Gastrocnemius medialis (tissue), 4 donors: Measurements from ENCODE around the gene NPAS3. TPM values are rescaled to one million over a fixed set of nuclear protein-coding genes. Genes with fewer than 3 reads are reported as not detected.

Experiments used
- ATAC-seq, 2 donors: fragments of 150-250 bp; one replicate each; pipeline ENCODE4 v1.9.1; 2016
- DNase-seq, 2 donors: peaks; one replicate each; pipeline ENCODE4 v3.0.0-alpha.2; 2019
- H3K27ac ChIP-seq, 4 donors: fragments of 200-600 bp; sonication (generic); 1 replicate in 1 of 4; 2 replicates in 3 of 4; pipeline ENCODE4 v1.5.1; 2016 to 2018; ENCODE audit warnings: mild to moderate bottlenecking in 2 of 4, moderate library complexity in 1 of 4
- H3K27me3 ChIP-seq, 3 donors: fragments of 200-600 bp; sonication (generic) in 2 of 3; 1 replicate in 1 of 3; 2 replicates in 2 of 3; pipeline versions ENCODE4 v1.5.1 to v1.6.0; 2016 to 2019; ENCODE audit warnings: mild to moderate bottlenecking in 1 of 3, moderate library complexity in 1 of 3
- H3K36me3 ChIP-seq, 2 donors: fragments of 200-600 bp; sonication (generic) in 1 of 2; one replicate each; pipeline ENCODE4 v1.5.1; 2017 to 2018
- H3K4me1 ChIP-seq, 2 donors: fragments of 200-600 bp; sonication (generic) in 1 of 2; one replicate each; pipeline ENCODE4 v1.5.1; 2016 to 2017; ENCODE audit warnings: mild to moderate bottlenecking in 2 of 2
- H3K4me3 ChIP-seq, 4 donors: fragments of 200-600 bp; sonication (generic) in 3 of 4; 1 replicate in 1 of 4; 2 replicates in 3 of 4; pipeline ENCODE4 v1.5.1; 2016 to 2019; ENCODE audit warnings: mild to moderate bottlenecking in 2 of 4
- H3K9me3 ChIP-seq, 3 donors: fragments of 200-600 bp; sonication (generic) in 2 of 3; 1 replicate in 1 of 3; 2 replicates in 2 of 3; pipeline ENCODE4 v1.5.1; 2016 to 2019
- POLR2A ChIP-seq, 2 donors: fragments of 450-650 bp; IDR thresholded peaks; one replicate each; pipeline ENCODE4 v1.6.1; 2017; ENCODE audit warnings: antibody characterized with exemption in 2 of 2, mild to moderate bottlenecking in 2 of 2, moderate library complexity in 2 of 2
- in situ Hi-C, 4 donors: fragments of 200-750 bp; cut with MboI; loops; one replicate each; pipeline versions ENCODE4 v1.15.0 to v1.8.0; 2017; ENCODE audit warnings: low sequenced_read_pairs in 4 of 4
- intact Hi-C: fragments of 100-400 bp; cut with DNase I; formaldehyde crosslinking; loops from one replicate; pipeline ENCODE4 v1.15.1; 2023; ENCODE audit warnings: low total_unique reads
- total RNA-seq, 4 donors: library from RNA; depleted of rRNA; stranded (reverse); fragments of >200 nt; gene quantifications; one replicate each; pipeline versions ENCODE4 v1.1.0 to v1.2.3, GENCODE V29; 2016
- TF ChIP-seq, protein P1 (sequence below), 5 experiments: fragments of 450-650 bp in 3 of 5; fragments of 200-600 bp in 2 of 5; sonication (generic) in 2 of 5; IDR thresholded peaks in 4 of 5; conservative IDR thresholded peaks in 1 of 5; 1 replicate in 4 of 5; 2 replicates in 1 of 5; pipeline ENCODE4 v1.5.1; 2016 to 2019; ENCODE audit warnings: antibody characterized with exemption in 5 of 5, mild to moderate bottlenecking in 3 of 5, moderate library complexity in 3 of 5

Gene NPAS3
- total RNA-seq, 4 donors from 2014 or later = 0.82 to 1.00 TPM; not detected in 2

DNA sequence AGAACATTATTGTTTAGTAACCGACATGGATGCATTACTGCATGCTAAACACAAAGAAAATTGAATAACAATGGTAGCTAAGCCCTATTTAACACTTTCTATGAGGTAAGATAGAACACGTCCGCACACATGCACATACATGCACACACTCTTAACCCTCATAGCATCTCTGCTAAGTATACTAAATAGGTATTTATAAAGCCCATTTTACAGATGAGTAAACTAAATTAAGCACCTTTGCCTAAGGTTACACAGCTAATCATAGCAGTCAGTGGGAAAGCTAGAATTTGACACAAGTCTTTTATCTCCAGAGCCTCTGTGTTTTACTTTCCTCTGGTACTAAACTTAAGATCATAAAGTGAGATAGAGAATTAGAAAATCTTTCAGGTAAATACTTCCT lies 577.2 kb downstream of the NPAS3 start:
- ATAC-seq (no peak), DNase-seq (no peak)
- Histone ChIP-seq H3K36me3 (no peaks in the 10 kb centered on the region), H3K4me3 (no peak overlapping the region), H3K27me3 (no peaks in the 10 kb centered on the region), H3K27ac (no peak overlapping the region), H3K9me3 (no peaks in the 10 kb centered on the region), H3K4me1 (no peaks in the 10 kb centered on the region)
- TF ChIP-seq, protein P1, sequence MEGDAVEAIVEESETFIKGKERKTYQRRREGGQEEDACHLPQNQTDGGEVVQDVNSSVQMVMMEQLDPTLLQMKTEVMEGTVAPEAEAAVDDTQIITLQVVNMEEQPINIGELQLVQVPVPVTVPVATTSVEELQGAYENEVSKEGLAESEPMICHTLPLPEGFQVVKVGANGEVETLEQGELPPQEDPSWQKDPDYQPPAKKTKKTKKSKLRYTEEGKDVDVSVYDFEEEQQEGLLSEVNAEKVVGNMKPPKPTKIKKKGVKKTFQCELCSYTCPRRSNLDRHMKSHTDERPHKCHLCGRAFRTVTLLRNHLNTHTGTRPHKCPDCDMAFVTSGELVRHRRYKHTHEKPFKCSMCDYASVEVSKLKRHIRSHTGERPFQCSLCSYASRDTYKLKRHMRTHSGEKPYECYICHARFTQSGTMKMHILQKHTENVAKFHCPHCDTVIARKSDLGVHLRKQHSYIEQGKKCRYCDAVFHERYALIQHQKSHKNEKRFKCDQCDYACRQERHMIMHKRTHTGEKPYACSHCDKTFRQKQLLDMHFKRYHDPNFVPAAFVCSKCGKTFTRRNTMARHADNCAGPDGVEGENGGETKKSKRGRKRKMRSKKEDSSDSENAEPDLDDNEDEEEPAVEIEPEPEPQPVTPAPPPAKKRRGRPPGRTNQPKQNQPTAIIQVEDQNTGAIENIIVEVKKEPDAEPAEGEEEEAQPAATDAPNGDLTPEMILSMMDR (IDR thresholded peaks at IDR 0.05 in 4 of 5, conservative IDR thresholded peaks at IDR 0.05 in 1 of 5) = no peak
- TF ChIP-seq POLR2A (IDR thresholded peaks at IDR 0.05) = no peak
- intact Hi-C loops (no loop called here), in situ Hi-C loops (no loop called here)

DNA sequence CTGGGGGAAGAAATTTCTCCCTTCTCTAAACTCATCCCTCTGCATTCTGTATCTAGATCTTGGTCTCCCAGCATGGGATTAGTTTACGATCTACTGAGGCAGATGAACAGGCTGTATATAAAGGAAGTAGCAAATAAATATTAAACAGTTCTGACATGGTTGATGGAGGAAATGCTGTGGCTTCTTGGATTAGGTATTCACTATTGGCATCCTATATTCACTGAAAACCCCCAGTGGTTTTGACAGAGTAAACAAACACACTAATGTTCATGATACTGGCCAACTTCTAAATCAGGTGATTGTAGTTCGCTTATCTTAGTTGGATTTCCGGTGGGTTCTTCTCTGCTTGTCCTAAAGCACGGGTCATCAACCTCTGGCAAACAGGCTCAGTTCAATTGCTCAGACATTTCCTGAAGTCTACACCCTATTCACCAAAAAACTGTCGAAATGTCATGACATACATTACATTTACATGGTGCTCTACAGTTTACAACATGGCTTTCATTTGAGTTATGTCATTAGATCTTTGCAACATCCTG lies 578.3 kb downstream of the NPAS3 start:
- Histone ChIP-seq H3K27me3 (no peaks in the 10 kb centered on the region), H3K27ac (no peak overlapping the region), H3K4me3 (no peak overlapping the region), H3K36me3 (no peaks in the 10 kb centered on the region), H3K4me1 (no peaks in the 10 kb centered on the region), H3K9me3 (no peaks in the 10 kb centered on the region)
- TF ChIP-seq, protein P1 (IDR thresholded peaks at IDR 0.05 in 4 of 5, conservative IDR thresholded peaks at IDR 0.05 in 1 of 5) = no peak
- no peak for TF ChIP-seq POLR2A (IDR thresholded peaks at IDR 0.05)
- ATAC-seq (no peak), DNase-seq (no peak)
- in situ Hi-C loops (no loop called here), intact Hi-C loops (no loop called here)

DNA sequence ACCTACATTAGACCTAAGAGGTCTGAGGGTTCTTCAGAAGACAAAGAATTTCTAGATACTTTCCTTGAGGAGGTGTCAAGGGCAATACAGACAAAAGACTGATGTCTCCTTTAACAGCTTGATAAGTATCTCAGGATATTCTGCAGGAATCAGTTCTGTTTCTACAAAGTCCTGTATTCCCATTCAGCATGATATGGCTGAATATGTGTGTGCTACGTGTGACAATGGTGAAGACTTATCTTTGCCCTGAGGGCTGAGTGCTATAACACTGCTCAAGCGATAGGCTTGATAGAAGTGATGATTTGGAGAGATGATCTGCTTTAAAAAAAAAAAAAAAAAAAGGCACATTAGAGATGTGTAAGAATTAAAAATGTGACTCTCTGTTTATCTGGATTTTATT lies 582.5 kb downstream of the NPAS3 start:
- ATAC-seq (no peak), DNase-seq (no peak)
- no peak overlapping the region for H3K27ac ChIP-seq
- intact Hi-C loops = no loop called here
- no peak overlapping the region for H3K4me3 ChIP-seq
- TF ChIP-seq POLR2A (IDR thresholded peaks at IDR 0.05) = no peak
- TF ChIP-seq, protein P1 (IDR thresholded peaks at IDR 0.05 in 4 of 5, conservative IDR thresholded peaks at IDR 0.05 in 1 of 5) = no peak
- no peaks in the 10 kb centered on the region for H3K27me3 ChIP-seq
- in situ Hi-C loops = no loop called here
- H3K9me3 ChIP-seq = no peaks in the 10 kb centered on the region
- no peaks in the 10 kb centered on the region for H3K36me3 ChIP-seq
- H3K4me1 ChIP-seq = no peaks in the 10 kb centered on the region

DNA sequence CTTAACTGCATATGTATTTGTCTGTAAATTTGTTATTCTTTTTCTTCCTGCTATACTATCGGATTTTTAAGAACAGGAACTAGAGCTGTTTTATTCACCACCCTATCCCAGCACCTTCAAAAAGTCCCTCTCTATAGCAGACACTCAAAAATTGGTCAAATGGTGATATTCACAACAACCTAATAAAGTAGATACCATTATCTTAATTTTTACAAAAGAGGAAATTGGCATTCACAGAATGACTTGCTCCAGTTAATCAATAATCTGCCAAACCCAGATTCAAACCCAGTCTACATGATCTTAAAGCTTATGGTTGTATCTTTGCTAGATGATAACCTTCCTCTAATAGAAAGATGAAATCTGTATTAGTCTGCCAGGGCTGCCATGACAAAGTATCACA lies 585.6 kb downstream of the NPAS3 start:
- TF ChIP-seq POLR2A (IDR thresholded peaks at IDR 0.05) = no peak
- TF ChIP-seq, protein P1 (IDR thresholded peaks at IDR 0.05 in 4 of 5, conservative IDR thresholded peaks at IDR 0.05 in 1 of 5) = no peak
- Histone ChIP-seq H3K27me3 (no peaks in the 10 kb centered on the region), H3K4me1 (no peaks in the 10 kb centered on the region), H3K27ac (no peak overlapping the region), H3K9me3 (no peaks in the 10 kb centered on the region), H3K4me3 (no peak overlapping the region), H3K36me3 (no peaks in the 10 kb centered on the region)
- in situ Hi-C loops (no loop called here), intact Hi-C loops (no loop called here)
- ATAC-seq (no peak), DNase-seq (no peak)

DNA sequence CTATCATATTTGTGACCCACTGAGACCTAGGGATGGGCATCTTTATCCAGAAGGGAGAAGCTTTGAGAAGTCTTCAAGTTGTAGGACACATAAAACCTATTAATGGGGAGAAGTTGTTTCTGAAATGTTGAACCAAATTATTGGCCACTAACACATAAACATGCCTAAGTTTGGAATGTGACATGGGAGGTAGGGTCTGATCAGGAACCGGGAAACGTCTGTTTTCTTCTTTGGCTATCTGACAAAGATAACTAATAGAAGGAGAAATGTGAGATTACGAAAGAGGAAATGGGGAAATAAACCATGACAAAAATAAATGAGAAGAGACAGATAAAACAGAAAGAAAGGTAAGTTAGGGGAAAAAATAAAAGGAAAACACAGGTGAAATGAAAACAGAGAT lies 586.9 kb downstream of the NPAS3 start:
- no peak overlapping the region for H3K27ac ChIP-seq
- intact Hi-C loops = no loop called here
- in situ Hi-C loops = no loop called here

More for the DNA sequence above, 586.9 kb downstream of the NPAS3 start:
- Histone ChIP-seq H3K27me3 (no peaks in the 10 kb centered on the region), H3K9me3 (no peaks in the 10 kb centered on the region), H3K4me1 (no peaks in the 10 kb centered on the region), H3K4me3 (no peak overlapping the region), H3K36me3 (no peaks in the 10 kb centered on the region)
- ATAC-seq = no peak
- no peak for DNase-seq
- TF ChIP-seq POLR2A (IDR thresholded peaks at IDR 0.05) = no peak
- TF ChIP-seq, protein P1 (IDR thresholded peaks at IDR 0.05 in 4 of 5, conservative IDR thresholded peaks at IDR 0.05 in 1 of 5) = no peak
